HG02884 (cell line): ENCODE results near the gene ZP1.

ENCODE experiments used
- ATAC-seq: cut with Tn5 transposase; IDR thresholded peaks from one replicate; pipeline ENCODE4 v1.9.1; 2021; ENCODE audit warnings: mild to moderate bottlenecking, moderate library complexity; ENCODE audit not compliant: unreplicated experiment

Gene ZP1

GRCh38 chr11:60844045-60844869 lies 23.1 kb upstream of the ZP1 start:
- no peak for ATAC-seq

- ATAC-seq = no peak
These were observed 22.5 kb upstream of the ZP1 start for GRCh38 chr11:60844870-60845221.

GRCh38 chr11:60845338-60845737 lies 22.0 kb upstream of the ZP1 start:
- ATAC-seq = no peak

GRCh38 chr11:60847281-60847680 lies 20.1 kb upstream of the ZP1 start:
- ATAC-seq = no peak

GRCh38 chr11:60847896-60848295 lies 19.4 kb upstream of the ZP1 start:
- no peak for ATAC-seq

- ATAC-seq = no peak
These were observed 18.6 kb upstream of the ZP1 start for GRCh38 chr11:60848714-60849151.

- ATAC-seq = no peak
These were observed 17.5 kb upstream of the ZP1 start for GRCh38 chr11:60849641-60850520.

- no peak for ATAC-seq
These were observed 15.8 kb upstream of the ZP1 start for GRCh38 chr11:60851327-60852104.

GRCh38 chr11:60852117-60852981 lies 15.0 kb upstream of the ZP1 start:
- no peak for ATAC-seq

GRCh38 chr11:60852982-60853950 lies 14.1 kb upstream of the ZP1 start:
- no peak for ATAC-seq

- no peak for ATAC-seq
These were observed 13.0 kb upstream of the ZP1 start for GRCh38 chr11:60854140-60854846.

- no peak for ATAC-seq
These were observed 12.3 kb upstream of the ZP1 start for GRCh38 chr11:60854847-60855725.

- no peak for ATAC-seq
These were observed 11.4 kb upstream of the ZP1 start, which contains the start of gene PTGDR2 for GRCh38 chr11:60855726-60856633. PTGDR2 (minus strand) TSS chr11:60855950; CDS start chr11:60853722, 2,228 bp downstream.

- ATAC-seq = no peak
These were observed 9.7 kb upstream of the ZP1 start for GRCh38 chr11:60857378-60858232.

GRCh38 chr11:60858236-60858635 lies 9.1 kb upstream of the ZP1 start:
- ATAC-seq = no peak
